Uterus (tissue), 2 donors: Measurements from ENCODE around the gene ZNF579.

ENCODE experiments used
- POLR2A ChIP-seq, 2 donors: fragments of 450-650 bp; IDR thresholded peaks; one replicate each; pipeline ENCODE4 v1.6.1; 2016; ENCODE audit warnings: antibody characterized with exemption in 2 of 2, mild to moderate bottlenecking in 1 of 2, moderate library complexity in 1 of 2
- TF ChIP-seq, protein P1 (sequence below), 4 experiments: fragments of 200-600 bp in 2 of 4; fragments of 450-650 bp in 2 of 4; sonication (generic) in 2 of 4; IDR thresholded peaks; one replicate each; pipeline ENCODE4 v1.5.1; 2016 to 2019; ENCODE audit warnings: antibody characterized with exemption in 4 of 4, mild to moderate bottlenecking in 2 of 4, moderate library complexity in 1 of 4

DNA sequence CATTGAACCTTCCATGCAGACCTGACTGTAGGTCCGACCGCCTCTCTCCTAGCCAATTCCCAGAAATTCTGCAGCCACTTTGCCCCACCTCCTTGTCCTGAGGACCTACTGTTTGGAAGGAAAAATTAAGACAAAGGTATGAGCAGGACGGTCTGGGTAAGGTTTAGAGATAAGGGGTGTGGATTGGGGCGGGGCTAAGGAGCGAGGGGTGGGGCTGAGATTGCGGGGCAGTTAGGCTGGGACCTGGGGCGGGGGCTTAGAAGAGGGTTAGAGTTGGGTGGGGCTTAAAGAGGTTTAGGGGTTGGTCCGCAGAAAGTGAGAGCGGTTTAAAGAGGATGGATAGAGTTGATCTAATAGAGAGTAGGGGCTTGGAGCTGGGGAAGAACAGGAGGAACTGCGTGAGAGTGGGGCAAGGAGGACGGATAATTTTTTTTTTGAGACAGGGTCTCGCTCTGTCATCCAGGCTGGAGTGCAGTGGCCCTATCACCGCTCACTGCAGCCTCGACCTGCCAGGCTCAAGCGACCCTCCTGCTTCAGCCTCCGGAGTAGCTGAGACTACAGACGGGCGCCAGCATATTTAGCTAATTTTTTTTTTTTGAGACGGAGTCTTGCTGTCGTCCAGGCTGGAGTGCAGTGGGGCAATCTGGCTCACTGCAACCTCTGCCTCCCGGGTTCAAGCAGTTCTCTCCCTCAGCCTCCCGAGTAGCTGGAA, 23.1 kb upstream of the ZNF579 start:
- TF ChIP-seq, protein P1, sequence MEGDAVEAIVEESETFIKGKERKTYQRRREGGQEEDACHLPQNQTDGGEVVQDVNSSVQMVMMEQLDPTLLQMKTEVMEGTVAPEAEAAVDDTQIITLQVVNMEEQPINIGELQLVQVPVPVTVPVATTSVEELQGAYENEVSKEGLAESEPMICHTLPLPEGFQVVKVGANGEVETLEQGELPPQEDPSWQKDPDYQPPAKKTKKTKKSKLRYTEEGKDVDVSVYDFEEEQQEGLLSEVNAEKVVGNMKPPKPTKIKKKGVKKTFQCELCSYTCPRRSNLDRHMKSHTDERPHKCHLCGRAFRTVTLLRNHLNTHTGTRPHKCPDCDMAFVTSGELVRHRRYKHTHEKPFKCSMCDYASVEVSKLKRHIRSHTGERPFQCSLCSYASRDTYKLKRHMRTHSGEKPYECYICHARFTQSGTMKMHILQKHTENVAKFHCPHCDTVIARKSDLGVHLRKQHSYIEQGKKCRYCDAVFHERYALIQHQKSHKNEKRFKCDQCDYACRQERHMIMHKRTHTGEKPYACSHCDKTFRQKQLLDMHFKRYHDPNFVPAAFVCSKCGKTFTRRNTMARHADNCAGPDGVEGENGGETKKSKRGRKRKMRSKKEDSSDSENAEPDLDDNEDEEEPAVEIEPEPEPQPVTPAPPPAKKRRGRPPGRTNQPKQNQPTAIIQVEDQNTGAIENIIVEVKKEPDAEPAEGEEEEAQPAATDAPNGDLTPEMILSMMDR (IDR thresholded peaks at IDR 0.05) = no peak
- no peak for TF ChIP-seq POLR2A (IDR thresholded peaks at IDR 0.05)
